Epithelial cell of prostate (primary cell): ENCODE results near the gene SPINK14.
A peak's percentile ranks its signal among the peaks of the same experiment; 100 is the strongest.

Experiments
- DNase-seq: peaks from one replicate; pipeline ENCODE4 v3.0.0-alpha.2; 2011; ENCODE audit warnings: low read depth, low spot score
- H3K27ac ChIP-seq: fragments of 450-650 bp; 2 replicates; pipeline ENCODE4 v1.5.1; 2017; ENCODE audit warnings: mild to moderate bottlenecking

SPINK14 gene, protein sequence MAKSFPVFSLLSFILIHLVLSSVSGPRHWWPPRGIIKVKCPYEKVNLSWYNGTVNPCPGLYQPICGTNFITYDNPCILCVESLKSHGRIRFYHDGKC

DNA sequence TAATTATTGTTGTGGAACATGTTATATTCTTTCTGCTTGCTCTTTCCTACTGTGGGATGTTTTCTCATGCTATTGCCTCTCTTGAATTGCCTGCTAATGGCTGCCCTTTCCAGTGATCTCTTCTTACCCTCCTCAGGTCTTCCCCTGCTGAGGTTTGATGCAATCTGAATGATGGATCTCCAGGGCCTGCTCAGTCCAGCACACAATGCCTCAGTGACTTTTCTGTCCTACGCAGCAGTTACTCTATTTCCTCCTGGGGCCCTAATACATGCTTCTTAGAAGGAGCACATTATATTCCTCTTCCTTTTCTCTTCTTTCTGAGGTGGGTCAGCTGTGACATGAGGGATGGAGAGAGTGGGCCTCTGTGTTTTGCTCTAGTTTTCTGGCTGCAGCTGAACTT, at the start of gene SPINK14:
SPINK14 (plus strand) TSS at position 301 of the 400 bp plus-strand sequence. CDS start 1,187 bp downstream, outside the sequence.
- H3K27ac ChIP-seq = no peak within 1 kb of the TSS
- no peak for DNase-seq

DNA sequence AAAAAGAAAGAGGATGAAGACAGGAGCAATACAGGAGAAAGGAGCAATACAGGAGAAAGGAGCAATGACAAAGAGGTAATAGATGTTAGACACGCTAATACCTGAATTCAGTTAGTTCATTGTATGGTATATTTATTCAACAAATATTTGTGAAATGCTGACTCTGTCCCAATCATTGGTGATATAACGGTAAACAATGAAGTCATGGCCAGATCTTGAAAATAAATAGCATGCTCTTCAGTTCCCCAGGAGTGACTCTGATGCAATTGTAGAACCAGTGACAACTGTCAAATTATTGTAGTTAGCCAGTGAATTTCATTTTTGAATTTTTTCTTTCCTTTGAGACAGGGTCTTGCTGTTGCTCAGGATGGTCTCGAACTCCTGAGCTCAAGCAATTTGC, 48.0 kb upstream of the SPINK14 start:
- no peak for DNase-seq
- no peak overlapping the region for H3K27ac ChIP-seq

DNA sequence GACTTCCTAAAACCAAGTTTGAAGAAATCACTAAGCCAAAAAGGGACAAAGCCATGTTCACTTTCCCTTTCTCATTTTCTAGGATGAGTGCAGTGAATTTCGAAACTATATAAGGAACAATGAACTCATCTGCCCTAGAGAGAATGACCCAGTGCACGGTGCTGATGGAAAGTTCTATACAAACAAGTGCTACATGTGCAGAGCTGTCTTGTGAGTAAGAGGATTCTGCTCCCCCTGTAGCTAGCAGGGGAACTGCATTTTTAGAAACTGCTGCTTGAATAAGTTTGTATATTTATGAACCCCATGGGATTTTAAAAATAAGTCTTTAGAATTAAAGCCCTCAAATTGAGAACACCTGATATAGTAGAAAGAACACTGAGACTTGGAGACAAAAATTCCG, 42.7 kb upstream of the SPINK14 start:
- DNase-seq = no peak
- H3K27ac ChIP-seq = no peak overlapping the region

DNA sequence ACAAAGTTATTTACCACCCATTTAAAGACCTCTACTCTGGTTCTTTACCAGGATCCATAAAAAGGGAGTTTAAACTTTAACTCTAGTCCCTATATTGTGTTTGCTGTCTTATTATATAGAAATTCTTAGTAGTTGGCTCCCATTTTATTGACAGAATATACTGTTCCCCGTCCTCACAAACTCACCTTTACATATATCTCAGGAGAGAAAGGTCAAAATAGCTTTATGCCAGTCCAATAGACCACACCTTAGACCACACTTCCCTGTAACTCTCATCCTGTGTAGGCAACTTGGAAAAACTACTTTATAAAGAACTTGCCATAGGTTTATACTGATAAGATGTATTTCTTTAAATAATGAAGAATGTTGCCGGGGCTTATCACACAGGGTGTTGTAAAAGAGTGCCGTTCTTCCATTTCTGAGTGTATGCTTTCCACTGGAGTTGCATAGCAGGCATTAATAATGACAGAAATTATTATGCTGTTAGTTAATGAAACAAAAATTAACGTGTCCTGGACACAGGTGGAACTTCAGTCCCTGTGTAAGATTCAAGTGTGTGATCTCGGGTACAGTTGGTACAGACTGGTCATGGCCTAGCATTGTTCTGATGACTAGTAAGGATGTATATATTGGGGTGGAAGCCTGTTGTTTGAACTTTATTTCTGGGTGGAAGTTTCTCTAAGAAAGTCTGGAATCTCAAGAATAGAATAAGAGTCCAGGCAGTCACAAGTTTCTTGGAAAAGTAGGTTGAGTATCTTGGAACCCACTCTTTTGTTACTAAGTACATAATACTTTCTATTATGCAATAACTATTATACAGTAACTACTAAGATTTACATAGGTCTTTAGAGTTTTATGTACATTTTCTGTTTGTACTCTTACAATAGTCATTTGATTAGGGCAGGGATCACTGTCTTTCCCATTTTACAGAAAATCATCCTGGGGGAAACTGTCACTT, 33.0 kb upstream of the SPINK14 start:
- H3K27ac ChIP-seq = no peak overlapping the region
- no peak for DNase-seq

DNA sequence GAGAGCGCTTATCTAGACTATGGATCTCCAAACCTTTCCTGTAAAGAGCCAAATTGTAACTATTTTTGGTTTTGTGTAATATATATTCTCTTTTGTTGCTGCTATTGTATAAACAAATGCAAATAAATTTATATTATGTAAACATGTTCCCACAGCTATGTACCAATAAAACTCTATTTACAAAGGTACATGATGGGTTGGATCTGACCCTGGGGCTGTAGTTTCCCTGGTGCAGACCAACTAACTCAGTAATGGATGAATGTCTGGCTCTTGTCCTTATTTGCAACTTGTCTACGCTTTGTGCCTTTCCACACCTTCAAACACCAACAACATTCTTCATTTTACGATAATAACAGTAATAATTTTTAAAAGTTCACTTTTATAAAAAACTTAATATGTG, 27.5 kb upstream of the SPINK14 start:
- no peak for DNase-seq

DNA sequence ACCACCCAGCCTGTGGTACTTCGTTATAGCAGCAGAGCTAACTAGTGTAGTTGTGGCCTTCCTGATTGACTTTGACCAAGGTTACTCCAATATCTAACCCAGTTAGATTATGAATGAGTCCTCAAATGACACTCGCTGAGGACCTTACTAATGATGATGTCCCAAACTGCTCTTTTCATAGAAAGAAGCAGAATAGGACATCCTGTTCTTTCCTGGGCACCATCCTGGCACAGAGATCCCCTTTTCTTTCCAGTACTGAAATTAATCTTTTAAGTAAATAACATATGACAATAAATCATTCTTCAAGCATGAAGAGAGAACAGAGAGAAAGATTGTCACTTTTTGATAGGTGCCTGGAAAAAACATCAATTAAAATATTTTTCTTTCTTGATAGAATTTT, 26.7 kb upstream of the SPINK14 start:
- no peak for DNase-seq
- H3K27ac ChIP-seq = no peak overlapping the region

More for the DNA sequence above, 27.5 kb upstream of the SPINK14 start:
- H3K27ac ChIP-seq = no peak overlapping the region

DNA sequence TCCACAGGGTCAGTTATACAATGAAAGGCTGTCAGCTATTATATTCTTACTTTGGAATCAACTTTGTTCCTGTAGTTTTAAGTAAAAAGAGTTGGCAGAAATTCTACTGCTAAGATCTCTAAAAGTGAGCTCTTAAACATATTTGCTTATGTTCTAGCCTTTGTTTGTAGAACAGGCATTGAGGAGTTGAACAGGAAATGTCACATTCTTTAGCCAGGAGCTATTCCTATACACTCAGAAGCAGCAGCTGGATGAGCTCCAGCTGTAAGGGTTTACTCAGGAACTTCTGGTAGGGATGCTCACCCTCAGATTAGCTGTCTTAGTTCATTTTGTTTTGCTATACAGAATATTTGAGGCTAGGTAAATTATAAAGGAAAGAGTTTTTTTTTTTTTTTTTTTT, 22.4 kb upstream of the SPINK14 start:
- DNase-seq = peak; percentile 77
- peak overlapping the region; percentile 61 for H3K27ac ChIP-seq

DNA sequence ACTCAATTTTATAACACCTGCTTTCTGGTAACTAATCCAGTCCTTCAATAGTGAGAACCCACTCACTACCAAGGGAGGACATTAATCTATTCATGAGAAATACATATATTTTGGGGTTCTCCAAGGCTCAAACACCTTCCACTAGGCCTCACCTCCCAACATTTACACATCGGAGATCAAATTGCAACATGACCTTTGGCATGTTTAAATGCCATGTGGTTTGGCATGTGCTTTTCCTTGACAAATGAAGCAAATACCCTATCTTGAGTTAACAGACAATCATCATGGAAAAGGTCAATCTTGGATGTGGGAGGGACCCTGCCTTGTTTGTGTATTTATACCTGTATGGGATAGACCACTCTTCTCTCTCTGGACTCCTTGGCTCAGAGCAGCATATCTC, 21.9 kb upstream of the SPINK14 start:
- no peak for DNase-seq
- H3K27ac ChIP-seq = no peak overlapping the region

DNA sequence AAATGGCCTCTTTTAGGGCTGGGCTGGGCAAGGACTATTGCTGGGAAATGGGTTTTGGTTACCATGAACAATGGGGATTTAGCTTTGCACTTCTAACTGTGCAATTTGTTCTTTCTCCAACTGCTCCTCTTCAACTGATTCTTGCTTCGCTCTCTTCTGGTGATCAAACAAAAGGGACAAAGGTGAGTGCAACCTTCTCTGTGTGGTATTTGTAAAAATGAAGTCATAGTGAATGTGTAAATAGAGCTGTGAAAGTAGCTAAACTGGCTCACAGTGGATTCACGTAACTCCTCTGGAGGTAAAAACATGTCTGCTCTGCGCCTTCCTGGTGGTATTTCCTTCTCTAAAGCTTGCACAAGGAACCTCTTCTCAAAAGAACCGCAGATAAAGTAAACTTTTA, 20.9 kb upstream of the SPINK14 start:
- peak overlapping the region; percentile 2 for H3K27ac ChIP-seq
- peak; percentile 3 for DNase-seq

DNA sequence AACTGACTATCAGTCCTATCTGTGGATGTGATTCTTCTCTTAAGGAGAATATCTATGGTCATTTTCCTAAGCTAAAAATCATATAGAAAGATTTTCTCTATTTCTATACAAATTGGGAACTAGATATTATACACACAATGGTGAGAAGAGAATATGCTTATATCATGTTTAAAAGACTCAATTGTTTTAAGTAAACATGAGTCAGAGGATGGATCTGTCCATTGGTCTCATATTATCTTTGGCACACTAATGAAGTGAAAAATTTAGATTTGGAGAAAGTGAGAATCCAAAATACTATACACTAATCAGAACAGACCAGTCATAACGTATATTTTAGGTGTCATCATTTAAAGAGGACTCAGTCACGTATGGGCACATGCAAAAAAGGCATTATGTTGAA, 16.5 kb upstream of the SPINK14 start:
- no peak overlapping the region for H3K27ac ChIP-seq
- DNase-seq = no peak

DNA sequence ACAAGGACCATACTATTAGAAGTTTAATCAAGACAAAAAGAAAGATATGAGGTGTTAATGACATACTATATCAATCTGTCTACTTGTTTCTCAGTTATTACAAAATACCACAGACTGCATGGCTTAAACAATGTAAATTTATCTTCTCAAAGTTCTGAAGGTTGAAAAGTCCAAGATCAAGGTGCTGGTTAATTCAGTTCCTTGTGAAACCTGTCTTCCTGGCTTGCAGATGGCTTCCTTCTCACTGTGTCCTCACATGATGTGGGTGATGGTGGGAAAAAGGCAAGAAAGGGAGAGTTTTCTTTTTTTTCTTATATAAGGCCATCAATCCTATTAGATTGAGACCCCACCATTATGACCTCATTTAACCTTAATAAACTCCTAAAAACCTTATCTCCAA, 15.6 kb upstream of the SPINK14 start:
- H3K27ac ChIP-seq = no peak overlapping the region
- no peak for DNase-seq

DNA sequence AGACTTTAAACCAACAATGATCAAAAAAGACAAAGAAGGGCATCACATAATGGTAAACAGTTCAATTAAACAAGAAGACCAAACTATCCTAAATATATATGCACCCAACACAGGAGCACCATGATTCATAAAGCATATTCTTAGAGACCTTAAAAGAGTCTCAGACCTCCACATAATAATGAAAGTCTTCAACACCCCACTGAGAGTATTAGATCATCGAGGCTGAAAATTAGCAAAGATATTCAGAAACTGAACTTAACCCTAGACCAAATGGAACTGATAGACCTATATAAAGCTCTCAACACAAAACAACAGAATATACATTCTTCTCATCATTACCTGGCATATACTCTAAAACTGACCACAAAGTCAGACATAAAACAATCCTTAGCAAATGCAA, 11.7 kb upstream of the SPINK14 start:
- no peak for DNase-seq
- no peak overlapping the region for H3K27ac ChIP-seq

DNA sequence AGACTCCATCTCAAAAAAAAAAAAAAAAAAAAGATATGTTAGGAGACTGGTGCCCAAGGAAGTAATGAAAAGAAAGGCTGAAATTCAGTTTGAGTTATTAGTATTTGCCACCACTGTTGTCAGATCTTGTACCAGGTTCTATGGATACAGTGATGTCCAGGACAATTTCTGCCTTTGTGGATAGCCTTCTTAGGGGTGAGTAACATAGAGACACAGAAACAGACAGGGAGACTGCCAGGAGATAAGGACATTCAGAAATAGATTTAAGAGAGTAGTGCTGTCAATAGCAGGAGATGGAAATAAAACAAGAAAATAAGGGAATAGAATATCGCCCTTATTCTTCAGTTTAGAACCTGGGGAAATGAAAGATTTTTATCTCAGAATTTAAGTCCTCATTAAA, 6.3 kb upstream of the SPINK14 start:
- DNase-seq = no peak
- no peak overlapping the region for H3K27ac ChIP-seq

DNA sequence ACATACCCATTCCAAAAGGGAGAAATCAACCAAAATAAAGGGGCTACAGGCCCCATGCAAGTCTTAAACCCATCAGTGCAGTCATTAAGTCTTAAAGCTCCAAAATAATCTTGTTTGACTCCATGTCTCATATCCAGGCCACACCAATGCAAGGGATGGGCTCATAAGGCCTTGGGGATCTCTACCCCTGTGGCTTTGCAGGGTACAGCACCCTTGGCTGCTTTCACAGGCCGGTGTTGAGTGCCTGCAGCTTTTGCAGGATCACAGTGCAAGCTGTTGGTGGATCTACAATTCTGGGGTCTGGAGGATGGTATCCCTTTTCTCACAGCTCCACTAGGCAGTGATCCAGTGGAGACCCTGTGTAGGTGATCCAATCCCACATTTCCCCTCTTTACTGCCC, 5.0 kb upstream of the SPINK14 start:
- no peak for DNase-seq
- no peak overlapping the region for H3K27ac ChIP-seq

DNA sequence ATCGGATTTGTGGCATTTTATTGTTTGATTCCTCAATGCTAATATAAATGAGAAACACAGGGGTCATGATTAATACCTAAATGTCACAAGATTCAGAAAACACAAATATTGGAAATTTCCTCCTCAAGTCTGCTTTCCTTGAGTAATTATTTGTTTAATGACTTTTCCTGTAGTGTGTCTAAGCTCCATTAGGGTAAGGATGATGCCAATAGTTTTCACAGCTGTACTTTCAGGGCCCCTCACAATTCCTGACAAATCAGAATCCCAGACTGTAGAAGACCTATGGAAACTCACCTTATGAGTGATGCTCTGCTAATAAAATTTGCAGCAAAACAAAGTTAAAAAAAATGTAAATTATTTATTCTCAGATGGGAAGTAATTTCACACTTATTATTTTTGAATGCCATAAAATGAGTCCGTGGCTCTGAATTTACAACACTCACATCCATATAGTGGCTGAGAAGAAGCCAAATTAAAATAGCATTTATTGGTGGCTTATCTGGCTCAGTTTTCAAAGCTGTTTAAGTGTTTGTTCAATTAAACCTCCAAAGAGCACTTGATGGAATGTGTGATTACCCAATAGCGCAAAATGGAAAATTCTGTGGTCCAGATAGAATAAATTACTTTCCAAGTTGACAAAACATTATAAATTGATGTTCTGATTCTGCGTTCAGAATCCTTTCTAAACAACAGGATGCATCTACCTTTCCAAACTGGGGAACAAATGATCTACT, 1.6 kb upstream of the SPINK14 start:
- DNase-seq = no peak

DNA sequence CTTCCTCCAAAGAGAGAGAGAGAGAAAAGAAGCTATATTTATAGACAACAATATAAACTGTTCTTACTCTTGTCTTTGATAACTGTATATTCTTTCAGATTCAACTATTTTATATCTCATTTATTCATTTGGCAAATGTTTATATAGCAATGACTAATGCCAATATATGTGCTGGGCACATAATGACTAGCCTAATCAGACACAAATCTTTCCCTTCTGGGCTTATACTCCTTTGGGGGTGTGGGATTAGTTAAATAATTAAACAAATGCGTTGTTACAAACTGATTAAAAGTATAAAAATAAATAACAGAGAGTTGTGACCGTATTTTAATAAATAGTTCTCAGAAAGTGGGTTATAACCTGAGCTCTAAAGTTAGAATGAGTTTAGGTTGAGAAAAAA, 4.0 kb downstream of the SPINK14 start:
- DNase-seq = no peak
- H3K27ac ChIP-seq = no peak overlapping the region

More for the DNA sequence above, 1.6 kb upstream of the SPINK14 start:
- H3K27ac ChIP-seq = no peak overlapping the region

DNA sequence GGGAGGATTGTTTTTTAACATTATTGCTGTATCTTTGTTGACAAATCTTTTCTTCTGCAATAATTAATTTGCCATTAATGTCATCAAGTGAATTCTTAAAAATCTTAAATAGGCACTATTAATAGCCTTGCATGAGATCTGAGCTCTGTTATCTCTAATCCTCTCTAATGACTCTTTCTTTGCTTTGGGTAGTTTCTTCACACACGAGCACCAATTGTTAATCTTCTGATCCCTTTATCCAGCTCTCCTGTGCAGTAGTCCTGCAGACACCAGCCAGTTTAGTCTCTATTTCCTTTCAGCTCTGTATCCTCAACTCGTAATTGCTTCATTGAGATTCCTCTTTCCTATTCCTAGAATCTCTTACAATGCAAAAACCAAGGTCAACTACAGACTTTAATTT, 8.1 kb downstream of the SPINK14 start:
- no peak for DNase-seq
- no peak overlapping the region for H3K27ac ChIP-seq

DNA sequence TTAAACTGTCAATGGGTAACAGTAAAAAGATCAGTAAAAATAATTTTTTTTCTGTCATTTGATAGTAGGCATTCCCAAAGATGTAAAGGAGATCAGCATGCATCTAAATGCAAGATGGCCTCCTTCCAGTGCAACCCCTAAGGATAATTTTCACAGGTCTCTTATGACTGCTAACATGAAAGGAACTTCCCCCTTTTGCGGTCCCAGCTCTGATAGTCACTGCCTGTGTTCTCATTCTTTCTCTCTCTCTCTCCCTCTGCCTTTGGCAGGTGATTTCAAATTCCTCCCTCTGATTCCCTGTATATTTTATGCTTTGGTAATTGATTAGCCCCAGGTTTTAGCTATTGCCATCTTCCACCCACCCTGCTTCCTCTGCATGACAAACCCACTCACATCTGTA, 8.9 kb downstream of the SPINK14 start:
- H3K27ac ChIP-seq = no peak overlapping the region
- DNase-seq = no peak

DNA sequence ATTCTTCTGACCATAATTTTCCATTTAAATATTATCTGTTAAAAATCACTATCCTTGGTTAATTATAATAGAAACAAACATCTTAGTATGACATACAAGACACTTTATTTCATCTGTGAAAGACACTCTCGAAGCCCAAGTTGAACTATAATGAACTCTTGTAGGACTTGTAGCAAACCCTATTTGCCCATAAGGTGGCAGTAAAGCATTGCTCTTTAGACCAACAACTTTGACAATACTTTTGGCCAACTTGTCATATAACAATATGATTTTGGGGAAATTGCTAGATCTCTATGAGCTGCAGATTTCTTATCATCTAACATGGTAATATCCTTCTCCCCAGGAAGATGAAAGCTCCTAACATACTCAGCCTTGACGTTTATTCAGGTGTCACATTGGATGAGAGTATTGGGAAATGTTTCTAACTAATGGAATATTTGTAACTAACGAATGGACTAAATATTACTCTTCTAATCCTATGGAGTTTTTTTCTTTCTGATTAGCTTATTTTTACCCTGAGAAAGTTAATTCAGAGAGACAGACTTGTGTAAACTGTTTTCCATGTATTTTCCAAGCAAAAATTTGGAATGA, 11.0 kb downstream of the SPINK14 start:
- no peak overlapping the region for H3K27ac ChIP-seq
- DNase-seq = peak; percentile 18

DNA sequence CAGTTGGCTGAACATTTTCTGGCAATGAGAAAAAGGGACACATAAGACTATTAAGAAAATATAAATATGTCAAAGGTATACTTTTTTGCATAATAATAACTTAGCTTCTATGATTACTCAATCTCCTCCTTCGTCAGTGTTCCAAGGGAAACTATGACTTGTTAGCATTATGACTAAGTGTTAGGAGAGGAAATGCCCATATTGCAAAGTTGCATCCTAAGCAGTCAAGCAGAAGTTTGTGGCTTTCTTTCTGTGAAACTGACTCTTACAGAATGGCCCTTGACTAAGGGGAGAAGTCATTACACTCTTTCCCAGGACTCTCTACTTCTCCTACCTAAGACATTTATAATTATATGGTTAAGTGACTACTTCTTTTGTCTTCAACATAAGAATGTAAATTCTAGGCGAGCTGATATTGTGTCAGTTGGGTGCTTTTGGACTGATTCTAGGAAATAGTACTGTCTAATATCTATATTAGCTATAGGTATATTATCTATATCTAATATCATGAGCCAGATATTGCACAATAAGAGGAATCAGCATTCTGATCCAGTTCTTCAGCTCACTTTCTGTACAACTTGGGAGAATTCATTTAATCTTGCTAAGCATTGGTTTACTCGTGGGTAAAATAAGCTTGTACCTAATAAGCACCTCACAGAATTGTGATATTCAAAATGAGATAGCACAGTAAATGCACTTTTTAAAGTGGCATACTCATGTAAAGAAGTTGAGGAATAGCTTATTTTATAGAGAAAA, 18.1 kb downstream of the SPINK14 start:
- peak; percentile 92 for DNase-seq
- peak overlapping the region; percentile 88 for H3K27ac ChIP-seq
